GM18499 (cell line): Measurements from ENCODE around the gene ALG1.
"Not testable (repeated sequence)": the region's sequence is repeated elsewhere in the genome, so short reads cannot be mapped to it uniquely, and the experiment has no call there.

Experiments
- ATAC-seq: cut with Tn5 transposase; IDR thresholded peaks from one replicate; pipeline ENCODE4 v1.9.1; 2021; ENCODE audit warnings: moderate number of reproducible peaks; ENCODE audit not compliant: insufficient read depth, unreplicated experiment

ALG1 gene

DNA sequence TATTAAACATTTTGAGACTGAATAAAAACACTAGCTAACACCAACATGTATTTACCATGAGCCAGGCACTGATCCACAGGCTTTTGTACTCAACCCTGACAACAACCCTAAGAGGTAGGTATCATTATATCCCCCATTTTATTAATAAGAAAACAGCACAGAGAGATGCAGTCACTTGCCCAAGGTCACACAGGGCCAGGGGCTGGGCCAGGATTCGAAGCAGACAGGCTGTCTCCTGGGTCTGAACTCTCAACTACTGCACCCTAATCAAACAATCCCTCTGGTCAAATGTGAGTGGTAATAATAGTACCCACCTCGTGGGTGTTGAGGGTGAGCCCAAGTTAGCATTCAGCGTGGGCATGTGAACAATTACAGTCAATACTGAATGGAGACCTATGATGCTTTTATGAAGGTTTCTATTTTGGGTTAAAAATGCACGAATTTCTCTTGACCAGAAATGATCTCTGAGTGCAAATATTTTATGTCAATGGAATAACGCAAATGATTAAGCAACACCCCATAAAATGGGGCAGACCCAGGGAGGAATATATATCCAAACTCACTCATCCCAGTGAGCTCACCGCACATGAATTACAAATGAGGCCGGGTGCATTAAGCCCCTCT is 24.9 kb downstream of the ALG1 start:
- ATAC-seq = not testable (repeated sequence)

DNA sequence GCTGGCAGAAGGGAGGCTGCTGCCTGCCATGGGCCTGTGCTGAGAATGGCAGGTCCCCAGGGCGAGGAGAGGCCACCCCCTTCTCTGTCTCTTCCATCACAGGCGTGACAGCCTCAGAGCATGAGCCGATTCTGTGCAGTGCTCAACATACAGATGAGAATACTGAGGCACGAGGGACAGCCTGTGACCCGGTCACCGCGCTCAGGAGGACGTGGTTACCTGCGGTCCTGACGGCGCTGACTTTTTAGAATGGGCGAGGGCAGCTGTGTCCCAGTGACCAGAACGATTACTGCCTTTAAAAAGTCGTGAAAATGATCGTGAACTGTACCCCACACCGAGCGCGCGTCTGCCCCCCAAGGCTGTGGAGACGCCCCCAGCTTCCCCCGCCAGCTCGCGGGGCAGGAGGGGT is 25.4 kb downstream of the ALG1 start:
- not testable (repeated sequence) for ATAC-seq

DNA sequence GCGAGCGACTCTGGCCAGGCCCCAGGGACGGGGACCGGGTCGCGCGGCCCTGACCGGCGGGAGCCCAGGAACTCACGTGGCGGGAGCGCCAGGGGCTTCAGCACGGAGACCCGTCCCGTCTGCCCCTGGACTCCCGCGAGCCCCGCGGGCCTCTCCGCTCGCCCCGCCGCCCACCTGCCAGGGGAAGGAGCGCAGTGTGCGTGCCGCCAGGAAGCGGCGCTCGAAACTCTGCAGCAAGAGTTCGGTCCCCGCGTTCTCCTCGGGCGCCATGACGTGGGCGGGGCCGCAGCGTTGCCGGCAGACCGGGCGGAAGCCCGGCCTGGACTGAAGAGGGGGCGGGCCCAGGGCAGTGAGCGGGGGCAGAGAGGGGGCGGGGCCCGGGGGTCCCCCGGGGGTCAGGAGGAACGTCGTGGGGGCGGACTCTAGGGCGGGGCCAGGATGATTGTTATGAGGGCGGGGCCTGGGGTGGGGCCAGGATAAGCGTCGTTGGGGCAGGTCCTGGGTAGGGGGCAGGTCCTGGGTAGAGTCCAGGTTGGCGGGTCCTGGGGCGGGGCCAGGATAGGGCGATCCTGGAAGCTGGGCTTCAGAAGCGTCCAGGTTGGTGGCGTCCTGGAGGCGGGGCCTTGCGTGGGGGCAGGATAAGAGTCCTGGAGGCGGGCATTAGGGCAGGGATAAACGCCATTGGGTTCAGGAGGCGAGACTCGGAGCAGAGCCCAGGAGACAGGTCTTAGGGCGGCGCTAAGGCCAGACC is 26.0 kb downstream of the ALG1 start, which contains the start of gene EEF2KMT:
Gene EEF2KMT (minus strand): TSS at position 326 of the 751 bp plus-strand sequence. CDS start 56 bp downstream, at position 270.
- ATAC-seq = not testable (repeated sequence)

DNA sequence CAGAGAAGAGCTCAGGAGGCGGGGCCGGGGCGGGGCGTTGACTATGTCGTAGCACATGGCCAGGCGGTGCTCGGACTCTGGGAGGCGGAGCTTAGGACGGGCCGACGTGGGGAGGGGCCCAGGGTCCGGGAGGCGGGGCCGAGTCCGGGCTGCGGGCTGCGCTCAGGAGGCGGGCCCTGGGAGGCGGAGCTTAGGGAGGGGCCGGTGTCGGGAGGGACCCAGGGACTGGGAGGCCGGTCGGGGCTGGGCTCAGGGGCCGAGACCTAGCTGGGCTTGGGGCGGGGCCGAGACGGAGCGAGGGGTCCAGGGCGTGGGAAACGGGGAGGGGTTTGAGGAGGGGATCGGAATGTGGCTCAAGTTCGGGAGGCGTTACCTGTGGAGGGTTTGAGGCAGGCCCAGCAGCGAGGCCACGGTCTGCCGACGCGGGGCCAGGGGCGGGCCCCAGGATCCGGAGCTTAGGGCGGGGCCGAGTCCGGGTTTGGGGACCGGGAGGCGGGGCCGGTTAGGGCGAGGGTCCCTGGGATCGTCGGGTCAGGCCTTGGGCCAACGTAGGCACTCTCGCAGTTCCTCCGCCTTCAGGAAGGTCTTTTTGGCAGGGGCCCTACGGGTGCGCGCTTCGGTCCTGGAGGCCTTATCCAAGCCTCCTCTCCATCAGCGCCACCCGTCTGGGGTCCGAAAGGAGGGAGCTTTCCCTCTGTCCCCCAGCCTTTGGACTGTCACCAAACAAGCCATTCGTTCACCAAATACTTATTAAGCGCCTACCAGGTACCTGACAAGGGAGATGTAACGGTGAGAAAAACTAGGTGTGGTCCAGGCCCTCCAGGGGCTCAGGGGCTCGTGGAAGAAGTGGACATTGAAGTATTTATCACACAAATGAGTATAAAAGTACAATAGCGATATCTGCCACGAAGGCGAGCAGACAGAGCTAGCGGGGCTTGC is 26.8 kb downstream of the ALG1 start:
- ATAC-seq = not testable (repeated sequence)

DNA sequence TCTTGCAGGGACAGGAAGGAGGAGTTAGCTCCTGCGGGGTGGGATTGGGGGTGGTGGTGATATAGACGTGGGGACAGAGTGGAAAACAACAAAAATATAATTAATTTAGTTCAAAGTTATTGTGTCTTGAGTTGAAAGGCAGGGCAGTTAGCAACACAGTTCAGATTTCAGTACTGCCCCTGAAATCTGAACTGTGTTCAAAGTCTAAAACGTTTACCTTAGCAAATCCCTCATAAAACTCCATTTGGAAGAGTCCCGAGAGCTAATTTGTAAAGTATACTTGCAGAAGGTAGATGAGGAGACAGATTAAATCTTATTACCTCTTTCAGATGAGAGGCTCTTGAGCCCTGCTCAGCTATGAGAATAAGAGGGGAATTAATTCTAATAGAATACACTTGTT is 27.5 kb downstream of the ALG1 start:
- ATAC-seq = not testable (repeated sequence)

GRCh38 chr16:5103296-5104032 is 31.8 kb downstream of the ALG1 start:
- ATAC-seq = not testable (repeated sequence)

- ATAC-seq = not testable (repeated sequence)
These were observed 33.4 kb downstream of the ALG1 start for GRCh38 chr16:5105039-5105438.

DNA sequence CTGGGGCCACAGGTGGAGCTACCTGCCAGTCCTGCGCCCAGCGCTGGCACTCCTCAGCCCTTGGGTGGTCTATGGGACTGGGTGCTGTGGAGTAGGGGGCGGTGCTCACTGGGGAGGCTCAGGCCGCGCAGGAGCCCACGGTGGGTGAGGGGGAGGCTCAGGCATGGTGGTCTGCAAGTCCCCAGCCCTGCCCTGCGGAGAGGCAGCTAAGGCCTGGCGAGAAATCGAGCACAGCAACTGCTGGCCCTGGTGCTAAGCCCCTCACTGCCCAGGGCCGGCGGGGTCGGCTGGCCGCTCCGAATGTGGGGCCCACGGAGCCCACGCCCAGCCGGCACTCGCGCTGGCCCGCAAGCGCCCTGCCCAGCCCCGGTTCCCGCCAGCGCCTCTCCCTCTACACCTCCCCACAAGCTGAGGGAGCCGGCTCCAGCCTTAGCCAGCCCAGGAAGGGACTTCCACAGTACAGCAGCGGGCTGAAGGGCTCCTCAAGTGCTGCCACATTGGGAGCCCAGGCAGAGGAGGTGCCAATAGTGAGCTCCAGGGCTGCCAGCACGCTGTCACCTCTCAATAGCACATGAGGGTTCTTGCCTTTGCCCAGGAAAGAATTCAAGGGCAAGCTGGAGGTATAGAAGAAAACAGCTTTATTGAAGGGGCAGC is 37.0 kb downstream of the ALG1 start:
- ATAC-seq = no peak

GRCh38 chr16:5110933-5111332 is 39.3 kb downstream of the ALG1 start:
- ATAC-seq = not testable (repeated sequence)

DNA sequence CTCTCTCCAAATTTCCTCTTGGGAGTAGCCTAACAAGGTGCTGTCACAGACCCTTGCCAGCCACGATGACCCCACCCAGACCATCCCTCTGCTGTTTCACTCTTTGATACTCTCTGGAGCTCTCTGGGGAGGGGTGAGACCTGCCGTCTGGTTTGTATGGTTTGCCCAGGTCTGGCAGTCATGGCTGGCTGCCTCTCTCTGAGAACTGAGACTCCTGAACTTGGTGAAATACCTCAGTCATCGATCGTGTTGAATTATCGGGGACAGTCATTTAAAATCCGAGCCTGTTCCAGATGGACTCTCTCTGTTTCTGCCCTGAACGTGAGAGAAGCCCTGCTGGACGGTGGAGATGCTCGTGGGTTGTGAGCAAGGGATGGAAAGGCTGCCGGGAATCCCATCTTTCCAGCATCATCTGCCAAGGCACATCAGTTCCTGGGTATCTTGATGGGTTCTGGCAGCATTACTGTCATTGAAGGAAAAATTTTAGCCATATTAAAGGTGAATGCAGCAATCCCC is 45.2 kb downstream of the ALG1 start:
- ATAC-seq = not testable (repeated sequence)

DNA sequence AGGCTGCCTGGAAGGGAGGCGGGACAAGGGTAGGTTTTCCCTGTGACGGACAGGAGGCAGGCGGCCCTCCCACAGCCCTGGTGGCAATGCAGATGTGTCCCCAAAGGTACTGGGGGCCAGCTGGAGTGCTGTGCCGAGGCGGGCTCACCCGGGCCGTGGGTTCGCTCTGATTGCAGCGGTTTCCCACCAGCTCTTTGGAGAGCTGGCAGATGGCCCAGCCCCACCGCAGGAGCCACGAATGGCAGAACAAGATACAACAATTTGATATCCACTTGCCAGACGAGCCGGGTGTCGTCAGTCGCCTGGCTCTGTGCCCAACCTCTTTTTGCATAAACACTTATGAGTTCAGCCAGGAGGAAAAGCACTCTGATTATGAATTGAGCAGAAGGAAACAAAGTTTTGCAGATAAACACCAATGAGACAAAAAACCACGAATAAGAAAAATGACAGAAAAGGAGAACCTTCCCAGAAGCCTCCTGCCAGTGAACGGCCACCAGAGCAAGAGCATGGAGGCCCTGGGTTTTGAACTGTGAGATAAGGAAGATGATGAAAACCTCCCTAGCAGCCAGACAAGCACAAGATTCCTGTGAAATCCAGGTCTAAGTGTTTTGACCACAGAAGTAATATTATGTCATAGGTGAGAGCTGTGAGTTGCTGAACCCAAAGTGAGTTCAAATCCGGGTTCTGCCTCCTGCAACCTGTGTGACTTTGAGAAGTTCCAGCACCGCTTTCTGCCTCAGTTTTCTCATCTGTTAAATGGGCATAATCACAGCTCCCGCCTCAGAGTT is 45.9 kb downstream of the ALG1 start:
- ATAC-seq = not testable (repeated sequence)

DNA sequence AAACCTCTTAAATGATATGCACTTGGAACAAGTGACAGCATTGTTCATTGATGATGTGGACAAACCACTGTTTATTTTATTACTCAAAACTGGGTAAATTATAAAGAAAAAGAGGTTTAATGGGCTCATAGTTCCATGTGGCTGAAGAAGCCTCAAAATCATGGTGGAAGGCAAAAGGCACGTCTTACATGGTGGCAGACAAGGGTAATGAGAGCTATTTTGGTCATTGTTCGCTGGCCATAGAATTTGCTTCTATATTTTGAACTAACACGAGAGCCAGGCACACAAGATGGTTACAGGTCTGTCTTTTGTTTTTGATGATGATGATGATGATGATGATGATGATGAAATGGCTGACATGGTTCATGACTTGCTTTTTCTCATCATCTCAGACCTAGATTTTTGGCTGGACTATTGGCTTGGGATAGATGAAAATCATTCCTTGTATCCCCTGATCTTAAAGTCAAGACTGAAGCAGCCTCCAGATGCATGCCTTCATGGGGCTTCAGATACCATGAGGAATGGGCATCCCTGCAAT is 59.9 kb downstream of the ALG1 start:
- ATAC-seq = not testable (repeated sequence)

- ATAC-seq = not testable (repeated sequence)
These were observed 61.4 kb downstream of the ALG1 start for GRCh38 chr16:5132915-5133600.

DNA sequence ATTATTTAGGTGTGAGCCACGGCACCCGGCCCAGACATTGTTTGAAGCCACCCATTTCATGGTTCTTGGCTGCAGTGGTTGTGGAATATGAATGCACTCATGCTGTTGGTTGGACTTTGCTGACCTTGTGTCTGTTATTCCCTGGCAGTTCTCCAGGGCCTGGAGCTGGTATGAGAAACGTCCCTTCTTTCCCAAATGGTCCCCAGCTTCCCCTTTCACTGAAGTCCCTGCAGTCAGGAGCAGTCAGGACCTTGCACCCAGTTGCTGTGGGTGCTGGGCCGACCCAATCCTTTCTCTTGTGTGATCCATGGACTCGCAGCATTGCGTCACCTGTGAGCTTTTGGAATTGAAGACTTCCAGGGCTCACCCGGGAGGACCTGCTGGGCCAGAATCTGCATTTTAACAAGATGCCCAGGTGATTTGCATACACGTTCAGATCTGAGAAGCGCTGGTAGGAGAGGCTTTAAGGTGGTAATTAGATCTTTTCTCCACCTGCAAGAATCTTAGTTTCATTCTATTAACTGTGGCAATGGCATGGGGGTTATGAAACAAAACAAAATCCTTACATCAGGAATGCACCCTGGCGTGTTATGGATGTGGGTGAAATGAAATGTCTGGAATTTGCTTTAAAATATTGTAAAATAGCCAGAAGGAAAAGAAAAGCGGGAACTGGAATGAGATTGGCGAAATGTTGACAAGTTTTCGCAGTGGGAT is 63.3 kb downstream of the ALG1 start:
- not testable (repeated sequence) for ATAC-seq
